NCI-H2029 treated with DMSO at 0.1 percent for 48 hours (cell line): Measurements from ENCODE around the gene CD69.

Experiments
- DNase-seq: peaks from one replicate; lab custom pipeline; 2025; lab: John Stamatoyannopoulos, UW

CD69 gene

DNA sequence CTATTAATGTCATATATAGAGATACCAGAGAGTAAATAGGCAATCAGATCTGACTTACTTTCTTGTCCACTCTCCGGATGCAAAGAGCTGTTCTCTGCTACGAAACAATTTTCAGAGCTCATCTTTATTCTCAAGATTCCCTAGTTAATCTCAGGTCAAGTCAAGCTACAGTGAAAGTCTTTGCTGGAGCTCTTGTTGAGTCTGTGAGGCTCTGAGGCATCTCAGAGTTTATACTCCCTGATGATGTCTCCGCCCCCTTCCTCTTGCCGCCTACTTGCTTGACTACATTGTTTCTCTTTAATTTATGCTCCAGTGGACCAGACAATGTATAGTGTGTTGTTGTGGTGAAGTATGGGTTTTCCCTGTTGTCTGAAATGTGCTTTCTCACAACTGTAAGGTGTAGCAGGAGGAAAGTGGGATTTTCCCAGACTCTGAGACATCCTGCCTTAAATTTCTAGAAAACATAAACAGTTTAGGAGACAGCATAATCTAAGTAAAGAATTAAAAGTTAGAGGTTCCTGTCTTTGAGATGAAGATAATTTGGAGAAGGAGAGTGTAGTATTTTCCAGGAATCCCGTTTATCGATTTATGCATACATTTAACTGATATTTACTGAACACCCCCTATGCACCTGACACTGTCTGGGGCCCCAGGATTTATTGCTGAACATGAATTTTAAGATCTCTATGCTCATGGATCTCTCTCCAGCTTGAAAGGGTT is at the start of gene CD69:
Gene CD69 (minus strand): TSS at position 203 of the 720 bp plus-strand sequence. CDS start 81 bp downstream, at position 122.
- no peak for DNase-seq

- no peak for DNase-seq
Observed at GRCh38 chr12:9809866-9810265, 49.2 kb upstream of the CD69 start.

GRCh38 chr12:9809338-9809737 is 48.6 kb upstream of the CD69 start:
- no peak for DNase-seq

DNA sequence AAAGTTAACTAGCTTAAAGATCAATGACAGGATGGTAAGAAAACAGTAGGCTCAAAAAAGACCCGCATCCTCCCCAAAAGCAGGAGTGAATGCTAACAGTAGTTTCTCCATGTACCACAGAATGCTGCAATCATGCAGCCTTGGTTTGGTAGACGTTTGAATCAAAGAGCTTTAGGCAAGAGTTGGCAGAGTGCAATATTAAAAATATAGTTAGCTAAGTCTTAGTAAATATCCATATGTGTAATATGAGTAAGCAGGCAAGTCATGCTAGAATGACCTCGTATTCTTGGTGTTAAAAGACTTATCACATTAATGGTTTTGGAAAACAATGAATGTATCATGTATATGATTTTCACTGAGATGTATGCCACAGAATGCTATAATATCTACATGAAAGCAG is 47.8 kb upstream of the CD69 start:
- DNase-seq: no peak

DNA sequence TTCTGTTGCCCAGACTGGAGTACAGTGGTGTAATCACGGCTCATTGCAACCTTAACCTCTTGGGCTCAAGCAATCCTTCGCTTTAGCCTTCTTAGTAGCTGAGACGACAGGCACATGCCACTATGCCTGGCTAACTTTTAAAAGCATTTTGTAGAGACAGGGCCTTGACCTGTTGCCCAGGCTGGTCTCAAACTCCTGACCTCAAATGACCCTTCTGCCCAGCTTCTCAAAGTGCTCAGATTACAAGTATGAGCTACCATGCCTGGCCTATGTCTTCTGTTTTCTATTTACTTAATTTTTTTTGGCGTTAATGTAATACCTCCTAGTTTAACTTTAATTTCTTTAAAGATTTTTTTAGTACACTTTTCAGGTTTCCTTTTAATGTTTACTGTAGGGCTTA is 46.0 kb upstream of the CD69 start:
- no peak for DNase-seq

DNA sequence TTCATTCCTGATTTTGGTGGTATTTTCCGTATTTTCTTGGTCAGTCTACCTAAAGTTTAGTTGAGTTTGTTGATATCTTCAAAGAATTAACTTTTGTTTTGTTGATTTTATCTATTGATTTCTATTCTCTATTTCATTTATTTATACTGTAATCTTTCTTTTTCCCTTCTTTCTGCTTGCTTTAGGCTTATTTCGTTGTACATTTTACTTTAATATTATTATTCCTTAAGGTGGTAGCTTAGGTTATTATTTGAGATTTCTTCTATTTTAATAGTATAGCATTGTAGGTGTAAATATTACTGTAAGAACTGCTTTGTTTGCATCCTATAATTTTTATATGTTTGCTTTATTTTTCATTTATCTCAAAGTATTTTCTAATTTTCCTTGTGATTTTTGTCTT is 45.2 kb upstream of the CD69 start:
- DNase-seq: no peak

GRCh38 chr12:9799961-9800360 is 39.3 kb upstream of the CD69 start:
- DNase-seq: no peak

DNA sequence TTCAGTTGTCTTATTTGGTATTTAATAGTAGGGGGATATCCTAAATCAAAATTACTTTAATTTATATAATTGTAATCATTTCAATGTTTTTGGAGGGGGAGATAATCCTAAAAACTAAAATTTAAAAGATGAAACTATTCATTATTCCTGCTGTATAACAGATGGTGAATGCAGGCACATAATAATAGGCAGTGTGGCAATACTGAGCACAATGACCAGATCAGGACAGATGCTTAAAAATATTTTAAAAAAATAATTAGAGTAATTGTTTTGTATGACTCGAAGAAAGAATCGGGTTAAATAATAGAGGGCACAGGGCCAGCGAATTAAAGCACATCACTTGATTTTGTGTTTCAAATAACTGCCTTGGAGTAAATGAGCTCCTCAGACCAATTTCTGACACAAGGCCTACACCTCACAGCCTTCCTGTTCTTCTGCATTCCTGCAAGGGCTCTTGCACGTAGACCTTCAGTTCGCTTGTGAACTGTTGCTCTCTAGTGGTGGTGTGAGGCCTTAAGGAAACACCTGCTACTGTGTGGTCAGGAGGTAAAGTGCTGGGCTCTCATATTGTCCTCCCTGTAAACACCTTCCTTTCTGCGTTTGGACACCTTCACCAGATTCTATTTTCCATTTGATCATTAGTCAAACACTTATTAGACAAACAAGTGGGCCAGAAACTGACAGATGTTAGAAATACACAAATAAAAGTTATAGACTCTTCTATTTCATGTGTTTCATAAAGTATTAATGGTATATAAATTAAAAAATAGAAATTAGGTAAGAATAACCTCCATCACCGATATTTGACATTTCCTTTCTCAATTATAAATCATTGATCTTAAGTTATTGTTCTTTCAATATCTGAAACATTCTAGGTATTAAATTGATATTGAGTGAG is 37.3 kb upstream of the CD69 start:
- DNase-seq: no peak

GRCh38 chr12:9796971-9797370 is 36.3 kb upstream of the CD69 start:
- DNase-seq: no peak

DNA sequence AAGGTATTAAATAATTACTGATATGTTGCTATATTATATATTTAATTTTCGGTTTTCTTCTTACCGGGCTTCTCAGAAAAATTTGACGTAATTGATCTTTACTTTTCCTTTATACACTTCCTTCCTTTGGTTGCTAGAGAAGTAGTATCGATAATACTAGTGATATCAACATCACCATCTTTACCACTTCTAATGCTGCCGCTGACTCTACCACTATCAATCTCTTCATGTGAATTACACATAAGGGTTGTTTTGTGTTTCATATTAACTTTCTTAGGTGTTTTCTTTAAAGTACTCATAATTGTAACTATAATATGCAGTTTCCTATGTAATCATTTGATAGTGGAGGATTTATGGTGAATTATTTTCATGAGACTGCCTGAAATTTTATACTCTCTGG is 35.6 kb upstream of the CD69 start:
- DNase-seq: no peak

DNA sequence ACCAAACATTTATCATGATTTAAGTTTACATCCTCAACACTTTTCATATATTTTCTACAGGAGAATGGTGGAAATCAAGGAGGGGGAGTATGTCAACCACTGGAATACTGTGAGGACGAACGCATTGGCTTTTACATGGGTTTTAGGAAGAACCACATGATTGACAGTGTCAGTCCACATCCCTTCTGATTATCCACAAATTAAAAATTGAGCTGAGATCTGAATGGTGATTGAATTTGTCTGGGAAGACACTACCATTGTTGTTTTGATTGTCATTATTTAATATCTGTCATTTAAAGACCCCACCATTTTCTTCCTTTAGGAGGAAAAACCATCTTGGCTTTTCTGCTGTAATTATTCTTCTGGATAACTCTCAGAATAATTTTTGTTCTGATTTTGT is 35.2 kb upstream of the CD69 start:
- no peak for DNase-seq

DNA sequence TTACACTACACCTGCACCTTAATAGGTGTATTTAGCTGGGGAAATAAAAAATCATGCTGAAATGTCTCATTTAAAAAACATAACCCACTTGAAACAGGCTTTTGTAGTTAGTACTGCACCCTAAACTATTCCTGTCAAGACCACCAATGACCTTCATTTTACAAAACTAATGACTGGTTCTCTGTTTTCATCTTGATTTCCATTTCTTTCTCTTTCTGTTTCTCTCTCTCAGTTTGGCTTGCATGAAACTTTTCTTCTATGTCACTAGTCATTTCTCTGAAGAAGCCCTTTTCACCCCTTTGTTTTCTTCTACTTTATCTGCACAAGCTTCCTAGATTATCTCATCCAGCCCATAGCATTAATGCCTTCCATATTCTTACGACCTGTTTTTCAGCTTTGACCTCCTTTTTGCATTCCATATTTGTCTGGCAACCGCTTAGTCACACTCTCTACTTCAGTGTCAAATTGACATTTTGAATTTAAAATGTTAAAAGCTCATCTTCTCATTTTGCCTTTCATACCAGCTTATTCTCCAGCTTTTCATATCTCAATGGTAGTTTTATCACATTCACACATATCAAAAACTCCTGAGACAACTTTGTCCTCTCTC is 33.9 kb upstream of the CD69 start:
- no peak for DNase-seq

- DNase-seq: no peak
Observed at GRCh38 chr12:9793779-9794395, 33.2 kb upstream of the CD69 start.

GRCh38 chr12:9792961-9793617 is 32.4 kb upstream of the CD69 start:
- DNase-seq: no peak

GRCh38 chr12:9792185-9792900 is 31.6 kb upstream of the CD69 start:
- no peak for DNase-seq

DNA sequence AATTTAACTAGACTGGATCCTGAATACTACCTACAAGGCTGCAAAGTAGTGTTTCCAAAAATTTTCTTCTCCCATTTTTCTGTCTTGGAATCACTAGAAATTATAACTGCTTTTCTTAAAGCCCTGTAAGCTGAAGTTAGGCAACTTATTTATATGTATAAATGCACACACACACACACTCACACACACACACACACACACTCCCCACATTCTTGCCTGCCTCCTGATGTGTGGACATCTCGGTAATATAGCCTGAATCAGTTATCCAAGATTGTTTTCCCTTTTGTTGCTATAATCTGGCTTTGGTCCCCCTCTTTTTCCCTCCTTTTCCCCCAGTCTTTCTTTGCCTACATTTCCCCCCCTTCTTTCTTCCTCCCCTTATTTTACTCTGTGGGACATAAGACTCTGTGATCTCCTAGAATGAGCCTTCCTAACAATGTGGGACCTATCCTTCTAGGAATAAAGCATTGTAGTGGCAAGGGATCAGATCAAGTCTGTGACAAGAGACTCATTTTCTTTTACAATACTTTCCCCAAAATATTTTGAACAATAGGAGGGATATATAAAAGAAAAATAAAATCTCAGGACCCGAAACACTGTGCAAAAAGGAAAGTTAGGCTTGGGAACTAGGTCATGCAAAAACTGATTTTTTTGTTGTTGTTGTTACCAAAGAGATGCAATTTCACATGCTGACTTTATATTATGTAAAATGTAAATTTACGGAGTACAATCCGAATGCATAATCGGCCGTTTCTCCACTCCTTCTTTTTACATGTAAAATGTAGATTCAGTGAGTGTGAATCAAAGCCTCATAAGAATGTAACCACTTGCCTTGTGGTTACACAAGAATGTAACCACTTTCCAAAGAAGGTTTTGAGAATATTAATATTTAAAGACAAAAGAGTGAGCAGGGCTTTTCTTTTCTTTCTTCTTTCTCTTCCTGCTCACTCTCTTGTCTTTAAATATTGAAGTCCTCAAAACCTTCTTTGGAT is 26.3 kb upstream of the CD69 start:
- DNase-seq: no peak

DNA sequence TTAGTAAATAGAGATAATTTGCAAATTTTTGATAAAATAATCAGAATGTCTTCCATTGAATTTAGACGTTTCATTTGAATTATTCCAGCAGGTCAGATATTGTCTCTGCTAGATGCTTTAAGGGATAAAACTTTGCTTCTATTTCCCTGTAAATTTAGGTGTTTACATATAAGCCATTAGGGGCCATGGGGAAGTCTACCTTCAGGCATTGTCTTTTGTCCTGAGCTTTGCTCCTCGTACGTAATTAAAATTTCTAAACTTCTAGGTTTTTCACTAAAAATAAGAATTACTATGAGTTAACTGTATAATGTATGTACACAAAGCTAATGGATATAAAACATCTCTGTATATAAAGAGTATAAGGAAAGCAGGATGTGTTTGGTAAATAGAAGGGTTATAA is 24.1 kb upstream of the CD69 start:
- no peak for DNase-seq

GRCh38 chr12:9784326-9784725 is 23.6 kb upstream of the CD69 start:
- no peak for DNase-seq

GRCh38 chr12:9782547-9783382 is 22.1 kb upstream of the CD69 start:
- no peak for DNase-seq
